GM21526 (cell line): ENCODE results near the gene TOP1.

Experiments
- ATAC-seq: cut with Tn5 transposase; IDR thresholded peaks from one replicate; pipeline ENCODE4 v1.9.1; 2021; ENCODE audit warnings: moderate library complexity; ENCODE audit not compliant: unreplicated experiment, low FRiP score

TOP1 gene

DNA sequence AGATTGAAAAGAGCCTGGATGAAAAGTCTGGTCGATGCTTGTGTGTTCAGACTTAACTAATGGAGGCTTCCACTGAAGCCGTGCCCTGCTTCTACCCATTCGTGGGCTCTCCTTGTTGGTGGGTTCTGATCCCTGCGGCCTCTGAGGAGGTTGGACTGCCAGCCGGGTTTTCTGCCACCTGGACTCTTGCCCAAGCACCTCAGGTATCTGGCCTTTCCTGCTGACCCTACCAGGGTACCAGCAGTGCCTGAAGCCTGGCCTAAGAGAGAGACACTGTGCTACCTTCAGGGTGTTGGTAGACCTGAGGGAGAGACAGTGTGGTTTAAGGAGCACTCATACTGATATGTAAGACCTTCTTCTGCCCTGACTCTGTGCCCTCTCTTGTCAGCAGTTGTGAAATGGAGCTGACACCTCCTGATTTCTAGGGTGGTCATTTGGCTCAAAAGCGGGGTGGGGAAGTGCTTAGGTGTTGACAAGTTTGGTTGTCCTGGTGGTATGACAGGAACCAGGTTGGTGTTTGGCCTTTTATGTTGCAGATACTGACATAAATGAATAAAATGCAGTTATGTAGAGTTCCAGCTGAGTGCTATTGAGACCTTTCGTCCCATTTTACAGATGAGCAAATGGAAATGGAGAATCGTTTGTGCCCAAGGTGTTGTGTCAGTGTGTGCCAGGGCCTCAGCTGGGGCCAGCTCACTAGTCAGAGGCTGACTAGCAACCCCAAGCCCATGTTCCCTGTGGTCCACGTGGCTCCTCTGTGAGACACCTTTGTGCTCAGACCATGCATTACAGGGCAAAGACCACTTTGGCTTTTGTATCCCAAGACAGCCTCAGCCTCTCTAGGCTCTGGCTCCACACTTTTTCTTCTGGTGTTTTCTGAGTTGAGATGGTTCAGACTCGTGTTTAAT is 111.9 kb downstream of the TOP1 start:
- ATAC-seq = no peak

GRCh38 chr20:41141153-41141815 is 112.7 kb downstream of the TOP1 start:
- ATAC-seq = no peak

- no peak for ATAC-seq
Observed at GRCh38 chr20:41142245-41142644, 113.6 kb downstream of the TOP1 start.

DNA sequence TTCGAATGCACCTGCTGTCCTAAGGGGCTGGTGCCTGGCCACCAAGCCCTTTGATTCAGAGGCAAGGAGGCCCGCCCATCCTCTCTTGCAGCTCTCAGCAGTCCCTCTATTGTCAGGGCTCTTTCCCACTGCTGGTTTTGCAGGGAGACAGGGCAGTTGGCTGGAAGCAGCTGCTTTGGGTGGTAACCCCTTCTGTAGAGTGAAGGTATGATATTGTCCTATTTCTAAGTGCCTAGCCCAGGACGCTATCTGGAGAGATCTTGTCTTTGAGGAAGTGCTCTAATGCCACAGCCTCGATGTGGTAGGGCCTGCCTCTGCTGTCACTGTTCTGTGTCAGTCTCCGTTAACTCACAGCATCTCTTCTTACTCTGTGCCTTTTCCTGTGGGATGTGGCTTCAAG is 114.3 kb downstream of the TOP1 start:
- ATAC-seq = no peak

GRCh38 chr20:41143354-41143753 is 114.7 kb downstream of the TOP1 start:
- ATAC-seq = no peak

- ATAC-seq = no peak
Observed at GRCh38 chr20:41145317-41145716, 116.7 kb downstream of the TOP1 start.

- ATAC-seq = no peak
Observed at GRCh38 chr20:41145821-41146620, 117.4 kb downstream of the TOP1 start.

DNA sequence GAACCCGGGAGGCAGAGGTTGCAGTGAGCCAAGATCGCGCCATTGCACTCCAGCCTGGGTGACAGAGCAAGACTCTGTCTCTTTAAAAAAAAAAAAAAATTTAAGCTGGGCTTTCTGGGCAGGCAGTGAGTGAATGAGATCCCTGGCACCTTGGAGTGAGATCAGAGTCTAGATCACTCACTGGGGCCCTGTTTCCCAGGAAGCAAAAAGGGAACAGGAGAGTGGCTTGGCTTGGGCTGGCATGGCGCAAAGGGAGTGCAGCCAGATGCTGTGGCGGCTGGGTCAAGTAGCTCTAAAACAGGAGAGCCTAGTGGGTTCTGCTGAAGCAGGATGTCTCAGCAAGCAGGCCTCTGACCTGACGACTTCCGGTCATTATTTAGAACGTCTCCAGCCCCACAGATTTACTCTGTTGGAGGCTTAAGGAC is 119.2 kb downstream of the TOP1 start:
- ATAC-seq = no peak

- no peak for ATAC-seq
Observed at GRCh38 chr20:41148942-41149341, 120.3 kb downstream of the TOP1 start.

DNA sequence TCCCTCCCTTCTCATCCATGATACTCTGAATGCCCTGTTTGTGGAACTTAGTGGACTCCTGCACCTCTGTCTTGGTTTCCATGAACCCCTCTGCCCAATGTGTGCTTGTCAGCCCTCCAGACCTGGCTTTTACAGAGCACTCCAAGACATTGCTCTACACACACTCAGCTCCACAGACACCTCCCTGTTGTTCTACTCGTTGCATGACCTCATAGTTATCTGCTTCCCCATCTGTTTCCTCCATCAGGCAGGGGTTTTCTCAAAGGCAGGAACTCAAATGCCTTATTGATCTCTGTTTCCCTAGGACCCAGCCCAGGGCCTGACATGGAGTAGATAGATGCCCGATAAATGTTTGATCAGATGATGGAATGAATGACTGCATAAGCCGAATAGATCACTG is 122.0 kb downstream of the TOP1 start:
- no peak for ATAC-seq

DNA sequence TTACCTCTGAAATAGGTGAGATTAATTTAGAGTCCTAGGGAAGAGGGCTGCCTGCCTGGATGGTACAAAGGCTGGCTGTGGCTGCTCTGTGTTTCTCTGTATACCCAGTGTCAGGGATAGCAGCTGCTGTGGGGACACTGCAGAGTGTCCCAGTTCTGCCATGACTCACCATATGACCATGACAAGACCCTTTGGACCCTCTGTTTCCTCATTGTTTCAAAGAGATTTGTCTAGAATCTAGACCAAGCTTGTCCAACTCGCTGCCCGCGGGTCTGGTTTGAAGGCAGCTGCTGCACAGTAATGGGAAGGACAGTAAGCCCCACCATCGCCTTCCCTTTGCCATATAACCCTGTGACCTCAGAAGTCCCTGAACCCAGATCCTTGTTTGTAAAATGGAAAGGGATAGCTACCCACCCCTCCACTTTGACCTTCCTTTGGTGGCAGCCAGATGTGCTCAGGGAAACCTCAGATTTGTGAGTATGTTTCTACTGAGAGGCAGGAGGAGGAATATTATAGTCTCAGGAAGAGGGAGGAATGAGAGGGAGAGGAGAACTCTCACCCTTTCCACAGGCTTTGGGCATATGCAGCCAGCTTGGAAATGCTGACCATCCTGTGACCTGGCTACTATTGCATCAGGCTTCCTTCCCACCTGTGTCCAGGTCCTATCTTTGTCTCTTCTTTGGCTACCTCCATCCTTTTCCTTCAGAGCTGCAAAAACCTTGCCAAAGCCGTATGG is 122.7 kb downstream of the TOP1 start:
- no peak for ATAC-seq

DNA sequence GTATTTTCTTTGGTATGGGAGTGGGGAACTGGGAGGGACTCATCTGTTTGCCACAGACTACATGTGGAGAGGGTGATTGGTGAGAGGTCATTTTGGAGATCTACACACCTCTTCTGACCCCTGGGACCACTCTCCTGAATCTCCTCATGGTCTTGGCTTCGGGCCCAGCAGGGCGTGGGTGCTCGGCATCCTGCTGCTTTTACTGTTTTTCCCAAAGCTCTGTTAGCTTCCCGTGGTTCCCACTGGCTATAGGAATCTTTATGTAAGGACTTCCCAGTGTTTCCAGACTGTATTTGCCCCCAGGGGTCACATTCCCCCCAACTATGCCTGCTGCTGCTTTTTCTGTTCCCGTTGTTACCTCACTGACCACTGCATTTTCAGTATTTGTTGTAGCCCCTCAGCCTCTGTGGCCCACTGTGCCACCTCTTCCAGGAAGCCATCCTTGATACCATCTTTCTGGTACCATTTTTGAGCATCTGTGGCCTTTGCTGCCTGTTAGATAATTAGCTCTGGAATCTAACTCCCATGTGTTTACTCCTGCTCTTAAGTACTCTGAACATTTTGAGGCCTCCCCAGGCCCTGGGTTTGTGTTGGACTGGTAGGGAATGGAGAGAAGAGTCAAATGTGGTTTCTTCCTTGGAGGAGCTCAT is 123.6 kb downstream of the TOP1 start:
- ATAC-seq = no peak

- no peak for ATAC-seq
Observed at GRCh38 chr20:41154436-41155176, 126.0 kb downstream of the TOP1 start.

- ATAC-seq = no peak
Observed at GRCh38 chr20:41155261-41155660, 126.6 kb downstream of the TOP1 start.

GRCh38 chr20:41158082-41158625 is 129.5 kb downstream of the TOP1 start:
- ATAC-seq = no peak

- no peak for ATAC-seq
Observed at GRCh38 chr20:41159547-41159946, 130.9 kb downstream of the TOP1 start.

- ATAC-seq = no peak
Observed at GRCh38 chr20:41160686-41161085, 132.1 kb downstream of the TOP1 start.

- ATAC-seq = no peak
Observed at GRCh38 chr20:41161886-41162285, 133.3 kb downstream of the TOP1 start.

DNA sequence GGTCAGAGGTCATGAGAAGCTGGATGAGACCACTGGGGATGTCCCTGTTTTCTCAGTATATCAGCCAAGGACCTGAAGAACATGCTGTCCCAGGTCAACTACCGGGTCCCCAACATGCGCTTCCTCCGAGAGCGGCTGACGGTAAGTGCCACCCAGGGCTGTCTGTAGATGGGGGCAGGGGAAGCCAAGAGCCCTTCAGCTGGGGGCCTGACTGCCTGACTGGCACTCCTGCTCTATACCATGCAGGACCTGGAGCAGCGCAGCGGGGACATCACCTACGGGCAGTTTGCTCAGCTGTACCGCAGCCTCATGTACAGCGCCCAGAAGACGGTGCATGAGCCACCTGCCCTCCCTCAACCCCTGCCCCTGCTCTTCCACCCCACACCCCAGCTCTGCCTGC is 133.8 kb downstream of the TOP1 start:
- no peak for ATAC-seq
